Common myeloid progenitor, CD34-positive (primary cell): Measurements from ENCODE around the gene SIM2.

Source experiments
- CTCF ChIA-PET: fragments of 350-600 bp; sonication (Branson Sonifier 250); formaldehyde crosslinking; loops from one replicate; lab custom pipeline; 2021; ENCODE audit warnings: antibody characterized with exemption; lab: Charles Lee
- POLR2A ChIA-PET: fragments of 350-600 bp; sonication (Branson Sonifier 250); formaldehyde crosslinking; loops from one replicate; lab custom pipeline; 2021; ENCODE audit warnings: antibody characterized with exemption; lab: Charles Lee
- DNase-seq, 3 donors: peaks; one replicate each; pipeline versions ENCODE4 v3.0.0 to v3.0.0-alpha.2; 2013
- H3K27ac ChIP-seq, 2 experiments: 1 replicate in 1 of 2; 2 replicates in 1 of 2; pipeline ENCODE4 v1.7.0; 2013; ENCODE audit warnings: inconsistent platforms in 2 of 2, low read length in 2 of 2, mild to moderate bottlenecking in 2 of 2, low read depth in 1 of 2, moderate library complexity in 1 of 2; ENCODE audit not compliant: severe bottlenecking in 2 of 2, insufficient read depth in 1 of 2, poor library complexity in 1 of 2
- H3K27me3 ChIP-seq, 5 experiments: replicated peaks in 2 of 5; 1 replicate in 3 of 5; 2 replicates in 2 of 5; pipeline versions ENCODE4 v1.6.1 to v1.7.0; 2013; ENCODE audit warnings: low read length in 4 of 5, mild to moderate bottlenecking in 2 of 5, moderate library complexity in 2 of 5, inconsistent platforms in 1 of 5; ENCODE audit not compliant: insufficient read depth in 5 of 5, control insufficient read depth in 4 of 5
- H3K36me3 ChIP-seq, 4 experiments: 1 replicate in 2 of 4; 2 replicates in 2 of 4; pipeline versions ENCODE4 v1.6.1 to v1.7.0; 2013; ENCODE audit warnings: low read length in 3 of 4, control low read depth in 1 of 4, mild to moderate bottlenecking in 1 of 4; ENCODE audit not compliant: control insufficient read depth in 4 of 4, insufficient read depth in 4 of 4
- H3K4me1 ChIP-seq, 4 experiments: 1 replicate in 3 of 4; 2 replicates in 1 of 4; pipeline versions ENCODE4 v1.6.1 to v1.7.1; 2013; ENCODE audit warnings: low read length in 3 of 4, mild to moderate bottlenecking in 3 of 4, control low read depth in 1 of 4, inconsistent platforms in 1 of 4, moderate library complexity in 1 of 4; ENCODE audit not compliant: control insufficient read depth in 4 of 4, insufficient read depth in 4 of 4; ENCODE audit errors: control extremely low read depth in 1 of 4
- H3K4me3 ChIP-seq, 7 experiments: 1 replicate in 4 of 7; 2 replicates in 3 of 7; pipeline versions ENCODE4 v1.5.1 to v1.7.0; 2013; ENCODE audit warnings: mild to moderate bottlenecking in 7 of 7, low read length in 6 of 7, moderate library complexity in 6 of 7, inconsistent platforms in 2 of 7, low read depth in 2 of 7, control low read depth in 1 of 7; ENCODE audit not compliant: insufficient read depth in 4 of 7, control insufficient read depth in 1 of 7; ENCODE audit errors: extremely low read depth in 1 of 7
- H3K9me3 ChIP-seq, 5 experiments: 1 replicate in 4 of 5; 2 replicates in 1 of 5; pipeline versions ENCODE4 v1.6.1 to v1.7.1; 2013; ENCODE audit warnings: low read length in 4 of 5, mild to moderate bottlenecking in 2 of 5, inconsistent platforms in 1 of 5, low read depth in 1 of 5, moderate library complexity in 1 of 5; ENCODE audit not compliant: control insufficient read depth in 4 of 5, insufficient read depth in 2 of 5; ENCODE audit errors: control extremely low read depth in 1 of 5
- WGBS: methylation state at CpG from one replicate; pipeline ENCODE4 v1.1.5; 2013; ENCODE audit not compliant: insufficient coverage; 5-methylcytosine and 5-hydroxymethylcytosine counted together

Gene SIM2

GRCh38 chr21:36695671-36696389 lies 3.1 kb upstream of the SIM2 start:
- DNase-seq: no peak
- Histone ChIP-seq H3K27me3 (peaks cover 8 to 100% (median 69%) of the 10 kb centered on the region in 5 experiments), H3K27ac (no peak overlapping the region), H3K4me1 (peaks cover 0 to 39% (median 27%) of the 10 kb centered on the region in 4 experiments), H3K9me3 (peaks cover 0 to 2% (median 0%) of the 10 kb centered on the region in 5 experiments), H3K4me3 (no peak overlapping the region), H3K36me3 (no peaks in the 10 kb centered on the region)
- 9% methylated on average over 44 of the region's 44 CpGs for WGBS
- ChIA-PET POLR2A (no interaction called here), CTCF (no interaction called here)

- H3K27me3 ChIP-seq: peaks cover 5 to 100% (median 66%) of the 10 kb centered on the region in 5 experiments
- POLR2A ChIA-PET: no interaction called here
- 10% methylated on average over 26 of the region's 39 CpGs for WGBS
These were observed 2.4 kb upstream of the SIM2 start for GRCh38 chr21:36696390-36697059.

GRCh38 chr21:36697060-36697850 lies 1.7 kb upstream of the SIM2 start:
- peaks cover 3 to 100% (median 67%) of the 10 kb centered on the region in 5 experiments for H3K27me3 ChIP-seq
- ChIA-PET CTCF (no interaction called here), POLR2A (no interaction called here)
- H3K36me3 ChIP-seq: no peaks in the 10 kb centered on the region
- peak overlapping the region in 2 of 7 experiments; percentile 11 to 28 for H3K4me3 ChIP-seq
- peaks cover 0 to 47% (median 33%) of the 10 kb centered on the region in 4 experiments for H3K4me1 ChIP-seq
- H3K9me3 ChIP-seq: peaks cover 0 to 2% (median 0%) of the 10 kb centered on the region in 5 experiments
- no peak overlapping the region for H3K27ac ChIP-seq
- 4% methylated on average over 56 of the region's 58 CpGs for WGBS
- DNase-seq: peak in 1 of 3 donors; percentile 31

More at GRCh38 chr21:36696390-36697059, 2.4 kb upstream of the SIM2 start:
- H3K9me3 ChIP-seq: peaks cover 0 to 2% (median 0%) of the 10 kb centered on the region in 5 experiments
- H3K4me3 ChIP-seq: no peak overlapping the region
- DNase-seq: peak in 1 of 3 donors; percentile 44
- no peaks in the 10 kb centered on the region for H3K36me3 ChIP-seq
- peaks cover 0 to 46% (median 32%) of the 10 kb centered on the region in 4 experiments for H3K4me1 ChIP-seq
- CTCF ChIA-PET: no interaction called here
- no peak overlapping the region for H3K27ac ChIP-seq

GRCh38 chr21:36697851-36698384 lies 997 bp upstream of the SIM2 start:
- ChIA-PET POLR2A (no interaction called here), CTCF (no interaction called here)
- H3K4me1 ChIP-seq: peaks cover 0 to 47% (median 33%) of the 10 kb centered on the region in 4 experiments
- no peaks in the 10 kb centered on the region for H3K36me3 ChIP-seq
- H3K27ac ChIP-seq: no peak overlapping the region
- H3K4me3 ChIP-seq: peak overlapping the region in 2 of 7 experiments; percentile 50 to 54
- WGBS: 5% methylated on average over 30 of the region's 33 CpGs
- peaks cover 3 to 100% (median 66%) of the 10 kb centered on the region in 5 experiments for H3K27me3 ChIP-seq
- DNase-seq: no peak
- H3K9me3 ChIP-seq: no peaks in the 10 kb centered on the region

GRCh38 chr21:36698385-36698980 lies 432 bp upstream of the SIM2 start:
- Histone ChIP-seq H3K27ac (no peak overlapping the region), H3K4me3 (peak overlapping the region in 3 of 7 experiments; percentile 15 to 54 (median 50)), H3K36me3 (no peaks in the 10 kb centered on the region), H3K9me3 (no peaks in the 10 kb centered on the region), H3K4me1 (peaks cover 0 to 46% (median 32%) of the 10 kb centered on the region in 4 experiments), H3K27me3 (peaks cover 3 to 100% (median 69%) of the 10 kb centered on the region in 5 experiments)
- peak in 1 of 3 donors; percentile 22 for DNase-seq
- POLR2A ChIA-PET: interaction anchor here (1.5 kb wide), 1 partner anchor 12 kb away, joined by 4 read pairs; no protein-coding TSS in a partner anchor
- CTCF ChIA-PET: no interaction called here
- WGBS: under 1% methylated on average over 31 of the region's 62 CpGs

- Histone ChIP-seq H3K27ac (no peak overlapping the region), H3K36me3 (no peaks in the 10 kb centered on the region), H3K9me3 (no peaks in the 10 kb centered on the region), H3K4me1 (peaks cover 0 to 48% (median 32%) of the 10 kb centered on the region in 4 experiments), H3K27me3 (peaks cover 3 to 100% (median 70%) of the 10 kb centered on the region in 5 experiments), H3K4me3 (peak overlapping the region in 3 of 7 experiments; percentile 19 to 45 (median 33))
- CTCF ChIA-PET: interaction anchor here (1.3 kb wide), 1 partner anchor 225 kb away, joined by 3 read pairs; no protein-coding TSS in a partner anchor
- no peak for DNase-seq
- 4% methylated on average over 60 of the region's 67 CpGs for WGBS
- POLR2A ChIA-PET: interaction anchor here (1.5 kb wide), 1 partner anchor 11 kb away, joined by 4 read pairs; no protein-coding TSS in a partner anchor
These were observed 805 bp downstream of the SIM2 start for GRCh38 chr21:36699546-36700294.
